ENCODE measurements around the gene CAPZA1. TPM values are rescaled to one million over a fixed set of nuclear protein-coding genes. Genes with fewer than 3 reads are reported as not detected.

Gene CAPZA1
- polyA plus RNA-seq, 1 of the 3 experiments (the other 2 are of a cell fraction), result 50.8 TPM

- Histone ChIP-seq H3K4me2 (peak overlapping the region; percentile 46), H3K4me3 (ENCODE audit: low read depth in 2 of 2, low read length in 1 of 2) (0 out of 4 replicates have a peak overlapping the region, but pooled peaks of 1 of the 2 experiments have one; percentile 18), H3K9ac (peak overlapping the region; percentile 57; the same call in 1 of the 2 replicates), H3K79me2 (ENCODE audit: insufficient read depth) (peaks cover 29% of the 10 kb centered on the region), H3K27ac (ENCODE audit: low read depth in 2 of 2, low read length in 1 of 2) (peak overlapping the region; percentile 70 to 90), H3F3A (replicated peaks; ENCODE audit: insufficient read depth) (peaks cover 44% of the 10 kb centered on the region), H3K9me3 (no peaks in the 10 kb centered on the region), H3K4me1 (ENCODE audit: control insufficient read depth in 1 of 2, insufficient read depth in 2 of 2, low read depth in 1 of 2, low read length in 1 of 2) (peaks cover 36 to 54% of the 10 kb centered on the region in 2 experiments; a peak in 3 of 4 replicates), H4K20me1 (ENCODE audit: insufficient read depth) (peaks cover 11% of the 10 kb centered on the region), H3K27me3 (ENCODE audit: insufficient read depth) (no peaks in the 10 kb centered on the region), H3K9me2 (no peaks in the 10 kb centered on the region), H3K36me3 (replicated peaks in 1 of 2; ENCODE audit: control insufficient read depth in 1 of 2, insufficient read depth in 2 of 2, low read length in 1 of 2) (peaks cover 28 to 56% of the 10 kb centered on the region in 2 experiments), H2AFZ (ENCODE audit: low read depth) (no peak overlapping the region)
- WGBS (ENCODE audit: low lambda C conversion rate), result 37% methylated on average over 7 of the region's 7 CpGs
- ChIA-PET POLR2A (interaction anchor here (1.1 kb wide), 1 partner anchor 26 kb away, joined by 3 read pairs; the partner anchor contains the start of gene MOV10), CTCF (interaction anchor here (0.9 to 4.4 kb wide), 7 partner anchors 7 to 310 kb away, joined by 3 to 21 read pairs (median 5); partner anchors contain the start of genes PPM1J and ST7L)
- peak; percentile 87 for DNase-seq
- peak; percentile 32 for TF ChIP-seq PBX3 (IDR thresholded peaks at IDR 0.05)
- peak; percentile 82; the same call in 1 of the 2 replicates for TF ChIP-seq MEF2A (IDR thresholded peaks at IDR 0.05; ENCODE audit: borderline replicate concordance, low read depth)
- no peak; the same call in none of the 2 replicates for TF ChIP-seq JUND (IDR thresholded peaks at IDR 0.05)
- no peak for TF ChIP-seq USF1 (IDR thresholded peaks at IDR 0.05; ENCODE audit: borderline replicate concordance, low read depth)
- peak in 1 of 2 experiments; percentile 42; a peak in 1 of 4 replicates for TF ChIP-seq EP300 (IDR thresholded peaks at IDR 0.05; ENCODE audit: borderline replicate concordance in 1 of 2, low read depth in 1 of 2, low read length in 1 of 2)
- peak; percentile 53; the same call in 1 of the 2 replicates for TF ChIP-seq ZBTB33 (IDR thresholded peaks at IDR 0.05; ENCODE audit: borderline replicate concordance, low read depth)
- peak; percentile 45 for TF ChIP-seq POLR2AphosphoS5 (IDR thresholded peaks at IDR 0.05; ENCODE audit: low read depth, low read length)
- TF ChIP-seq EZH2phosphoT487 (IDR thresholded peaks at IDR 0.05; ENCODE audit: borderline replicate concordance, low read depth), result no peak
- no peak for TF ChIP-seq SMC3 (IDR thresholded peaks at IDR 0.05; ENCODE audit: low read depth, low read length)
- no peak for TF ChIP-seq USF2 (IDR thresholded peaks at IDR 0.05; ENCODE audit: borderline replicate concordance, low read depth, low read length)
- peak; percentile 44; the same call in 1 of the 2 replicates for TF ChIP-seq TEAD4 (IDR thresholded peaks at IDR 0.05; ENCODE audit: borderline replicate concordance, insufficient read depth)
- TF ChIP-seq REST (IDR thresholded peaks at IDR 0.05; ENCODE audit: low read depth, low read length), result no peak
- no peak for TF ChIP-seq RXRA (IDR thresholded peaks at IDR 0.05; ENCODE audit: borderline replicate concordance, low read depth)
- TF ChIP-seq GATA2 (CRISPR knock-in tag; IDR thresholded peaks at IDR 0.05), result no peak
- no peak for TF ChIP-seq RAD21 (IDR thresholded peaks at IDR 0.05; ENCODE audit: low read length)
- TF ChIP-seq RCOR1 (IDR thresholded peaks at IDR 0.05; ENCODE audit: low read length), result no peak
- peak; percentile 54; the same call in 1 of the 2 replicates for TF ChIP-seq FOSL2 (IDR thresholded peaks at IDR 0.05; ENCODE audit: borderline replicate concordance, low read depth)
- TF ChIP-seq TCF12 (IDR thresholded peaks at IDR 0.05), result peak; percentile 39; the same call in 1 of the 2 replicates
- no peak; the same call in 1 of the 2 replicates for TF ChIP-seq TAF1 (IDR thresholded peaks at IDR 0.05; ENCODE audit: borderline replicate concordance, low read depth, low read length)
- TF ChIP-seq MAX (IDR thresholded peaks at IDR 0.05; ENCODE audit: low read depth), result 0 out of 2 replicates have a peak, but pooled peaks have one; percentile 30
- no peak for TF ChIP-seq SIN3A (IDR thresholded peaks at IDR 0.05; ENCODE audit: borderline replicate concordance, low read depth, low read length)
- peak; percentile 27; the same call in 1 of the 2 replicates for TF ChIP-seq ELF1 (IDR thresholded peaks at IDR 0.05)
These were observed 80.9 kb downstream of the CAPZA1 start for GRCh38 chr1:112700290-112701226.

Data from SK-N-SH (cell line).